Spleen (tissue), 7 donors: ENCODE measurements around the gene AKTIP.

Source experiments
- CTCF ChIP-seq, 11 experiments: fragments of 200-600 bp in 7 of 11; fragments of 450-650 bp in 4 of 11; sonication (generic) in 4 of 11; IDR thresholded peaks in 8 of 11; conservative IDR thresholded peaks in 3 of 11; 1 replicate in 7 of 11; 2 replicates in 4 of 11; pipeline versions ENCODE4 v1.4.0 to v1.8.0; 2016 to 2021; ENCODE audit warnings: antibody characterized with exemption in 11 of 11, inconsistent platforms in 4 of 11, mild to moderate bottlenecking in 1 of 11
- POLR2AphosphoS5 ChIP-seq, 3 donors: sonication (generic); formaldehyde crosslinking; IDR thresholded peaks; one replicate each; pipeline ENCODE4 v1.5.1; 2017; ENCODE audit warnings: antibody characterized with exemption in 3 of 3
- donor health status: DM: no; HTN: no; CAD: no; lungs with moderate emphysema.
- donor health status: DM: no; HTN: no; CAD: no.
- donor health status: DM: no; HTN: no; CAD: no.

DNA sequence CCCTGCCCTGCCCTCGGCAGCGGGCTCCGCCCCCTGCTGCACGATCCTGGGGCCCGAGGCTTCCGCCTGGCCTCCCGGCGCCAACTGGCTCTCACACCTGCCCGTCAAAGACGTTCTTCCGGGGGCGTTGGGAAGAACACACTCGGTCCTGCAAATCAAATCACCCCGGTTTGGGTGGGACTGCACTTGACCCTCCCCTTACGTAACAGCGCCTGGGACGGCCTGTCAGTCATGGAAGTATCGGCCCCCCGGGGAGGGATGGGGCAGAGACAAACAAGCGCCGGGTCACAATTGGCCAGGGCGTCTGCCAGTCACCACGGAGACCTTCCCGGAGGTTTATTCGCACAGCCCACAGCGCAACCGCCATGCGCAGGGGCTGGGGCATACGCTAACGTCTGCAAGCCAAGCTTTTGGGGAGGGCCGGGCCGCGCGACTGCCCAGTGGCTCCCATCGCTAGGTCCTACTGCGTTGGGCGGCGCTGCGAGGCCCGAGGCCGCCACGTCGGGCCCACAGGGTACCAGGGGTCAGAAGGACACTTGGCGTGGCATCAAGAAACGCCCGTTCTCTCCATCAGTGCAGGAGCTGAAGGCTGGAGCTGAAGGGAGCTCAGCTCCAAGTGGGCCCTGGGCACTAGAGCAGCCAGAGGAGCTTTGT is 388 bp upstream of the AKTIP start:
- TF ChIP-seq CTCF (IDR thresholded peaks at IDR 0.05 in 8 of 11, conservative IDR thresholded peaks at IDR 0.05 in 3 of 11) (peak in 3 of 11 experiments; percentile 28 to 39 (median 33)), POLR2AphosphoS5 (IDR thresholded peaks at IDR 0.05) (peak; percentile 97 to 99 (median 98))
